AG04449 (cell line): Measurements from ENCODE around the gene PUS7.
A peak's percentile ranks its signal among the peaks of the same experiment; 100 is the strongest.

Source experiments
- CTCF ChIA-PET: fragments of 350-600 bp; formaldehyde crosslinking; extraction: SDS; loops from one replicate; lab custom pipeline; 2021; ENCODE audit warnings: antibody characterized with exemption; lab: Yijun Ruan, JAX
- POLR2A ChIA-PET: fragments of 400-600, 350-600 bp; formaldehyde crosslinking; extraction: SDS; loops from one replicate; lab custom pipeline; 2020; ENCODE audit warnings: antibody characterized with exemption, inconsistent platforms; lab: Yijun Ruan, JAX
- DNase-seq: peaks from one replicate; pipeline ENCODE4 v3.0.0-alpha.2; 2010; ENCODE audit warnings: low read depth, low spot score
- H3K4me3 ChIP-seq: 2 replicates; pipeline ENCODE4 v1.5.1; 2011; ENCODE audit warnings: low read depth, mild to moderate bottlenecking, control low read depth, low read length
- TF ChIP-seq, protein P1 (sequence below): IDR thresholded peaks from one replicate; pipeline ENCODE4 v1.5.1; 2011; ENCODE audit warnings: mild to moderate bottlenecking, moderate library complexity, low read length, control low read depth, inconsistent platforms; ENCODE audit not compliant: insufficient read depth; ENCODE audit errors: missing control alignments

PUS7 gene

DNA sequence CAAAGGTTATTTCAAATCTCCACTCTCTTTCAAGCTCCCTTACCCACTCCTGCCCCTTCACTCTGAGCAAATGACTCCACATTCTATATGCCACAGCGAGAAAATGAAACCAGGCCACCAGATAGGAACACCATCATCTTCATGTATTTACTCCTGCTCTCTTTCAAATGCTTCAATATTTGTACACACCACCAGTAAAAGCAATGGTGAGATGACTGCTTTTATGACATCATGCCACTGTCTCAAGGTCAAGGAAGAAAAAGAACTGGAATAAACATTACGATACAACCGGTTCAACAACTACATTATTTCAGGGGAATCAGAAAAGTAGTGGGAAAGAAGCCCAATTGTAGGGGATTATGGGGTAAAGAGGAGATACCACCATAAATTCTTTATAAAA, 32.7 kb downstream of the PUS7 start:
- CTCF ChIA-PET: interaction anchor here (1.2 to 2.1 kb wide), 4 partner anchors 9 to 89 kb away, joined by 3 to 6 read pairs (median 4); no protein-coding TSS in a partner anchor
- no peak for DNase-seq
- POLR2A ChIA-PET: no interaction called here
- TF ChIP-seq, protein P1, sequence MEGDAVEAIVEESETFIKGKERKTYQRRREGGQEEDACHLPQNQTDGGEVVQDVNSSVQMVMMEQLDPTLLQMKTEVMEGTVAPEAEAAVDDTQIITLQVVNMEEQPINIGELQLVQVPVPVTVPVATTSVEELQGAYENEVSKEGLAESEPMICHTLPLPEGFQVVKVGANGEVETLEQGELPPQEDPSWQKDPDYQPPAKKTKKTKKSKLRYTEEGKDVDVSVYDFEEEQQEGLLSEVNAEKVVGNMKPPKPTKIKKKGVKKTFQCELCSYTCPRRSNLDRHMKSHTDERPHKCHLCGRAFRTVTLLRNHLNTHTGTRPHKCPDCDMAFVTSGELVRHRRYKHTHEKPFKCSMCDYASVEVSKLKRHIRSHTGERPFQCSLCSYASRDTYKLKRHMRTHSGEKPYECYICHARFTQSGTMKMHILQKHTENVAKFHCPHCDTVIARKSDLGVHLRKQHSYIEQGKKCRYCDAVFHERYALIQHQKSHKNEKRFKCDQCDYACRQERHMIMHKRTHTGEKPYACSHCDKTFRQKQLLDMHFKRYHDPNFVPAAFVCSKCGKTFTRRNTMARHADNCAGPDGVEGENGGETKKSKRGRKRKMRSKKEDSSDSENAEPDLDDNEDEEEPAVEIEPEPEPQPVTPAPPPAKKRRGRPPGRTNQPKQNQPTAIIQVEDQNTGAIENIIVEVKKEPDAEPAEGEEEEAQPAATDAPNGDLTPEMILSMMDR: no peak
- no peak overlapping the region for H3K4me3 ChIP-seq

DNA sequence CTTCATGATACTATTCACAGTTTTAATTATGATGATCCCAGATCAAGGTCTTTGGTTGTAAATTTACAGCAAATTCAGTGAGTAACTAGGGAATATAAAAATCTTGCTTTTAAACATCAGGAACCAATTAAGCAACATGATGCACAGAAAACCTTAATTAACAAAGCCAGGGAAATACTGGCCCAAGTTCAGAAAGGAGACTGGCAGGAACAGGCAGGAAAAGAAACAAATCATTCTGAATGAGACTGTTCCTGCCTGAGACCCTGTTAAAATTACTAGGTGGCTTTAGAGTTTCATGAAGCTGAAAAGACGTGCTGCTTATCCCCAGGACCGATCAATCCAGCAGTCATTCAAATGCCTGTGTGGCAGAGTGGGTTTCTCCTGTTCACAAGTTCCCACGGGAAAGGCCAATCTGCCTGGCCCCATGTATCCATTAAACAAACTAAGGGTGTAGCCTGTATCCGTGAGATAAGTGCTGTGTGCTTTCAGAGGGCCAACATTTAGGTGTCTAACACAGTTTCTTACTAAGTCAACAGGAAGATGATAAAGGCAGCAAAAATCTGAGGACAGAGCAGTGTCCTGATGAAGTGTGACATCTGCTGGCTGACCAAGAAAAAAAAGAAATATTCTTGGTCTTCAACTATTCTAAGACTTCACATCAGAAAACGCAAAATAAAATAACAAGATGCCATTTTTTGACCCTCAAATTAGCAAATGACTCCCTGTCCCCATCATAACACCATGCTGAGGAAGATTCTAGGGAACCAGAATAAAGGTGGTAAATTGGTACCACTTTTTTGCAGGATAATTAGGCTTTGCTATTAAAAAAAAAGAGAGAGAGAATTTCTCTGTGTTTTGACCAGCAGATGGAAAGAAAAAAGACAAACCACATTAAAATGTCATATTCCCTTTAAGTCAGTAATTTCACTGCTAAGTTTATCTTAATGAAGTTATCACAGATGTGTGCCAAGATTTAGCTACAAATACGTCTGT, 34.2 kb downstream of the PUS7 start:
- no peak overlapping the region; the same call in 1 of the 2 replicates for H3K4me3 ChIP-seq
- ChIA-PET POLR2A (no interaction called here), CTCF (interaction anchor here (0.7 to 3.0 kb wide), 13 partner anchors 8 to 1952 kb away, joined by 3 to 13 read pairs (median 4); no protein-coding TSS in a partner anchor)
- TF ChIP-seq, protein P1: no peak
- DNase-seq: peak; percentile 65

DNA sequence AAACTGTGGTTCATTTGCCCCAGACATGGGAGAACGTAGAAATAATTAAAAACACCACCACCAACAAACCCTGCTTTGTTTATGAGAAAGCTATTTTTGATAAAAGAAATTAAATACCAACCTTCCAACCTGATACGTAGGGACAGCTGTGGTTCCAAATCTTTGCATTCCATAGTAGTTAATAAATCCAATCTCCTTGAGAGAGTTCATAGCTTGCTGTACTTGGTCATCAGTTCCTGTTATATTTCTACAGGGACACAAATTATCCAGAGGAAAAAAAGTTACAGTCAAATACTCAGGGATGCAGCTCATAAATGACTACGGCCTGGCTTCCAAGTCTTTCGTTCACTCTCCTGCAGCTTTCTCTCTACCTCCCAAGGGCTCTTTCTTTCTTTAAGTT, 41.1 kb downstream of the PUS7 start:
- ChIA-PET POLR2A (no interaction called here), CTCF (interaction anchor here (0.7 to 1.6 kb wide), 6 partner anchors 8 to 79 kb away, joined by 3 to 6 read pairs (median 4); no protein-coding TSS in a partner anchor)
- TF ChIP-seq, protein P1: no peak
- H3K4me3 ChIP-seq: no peak overlapping the region
- DNase-seq: no peak

DNA sequence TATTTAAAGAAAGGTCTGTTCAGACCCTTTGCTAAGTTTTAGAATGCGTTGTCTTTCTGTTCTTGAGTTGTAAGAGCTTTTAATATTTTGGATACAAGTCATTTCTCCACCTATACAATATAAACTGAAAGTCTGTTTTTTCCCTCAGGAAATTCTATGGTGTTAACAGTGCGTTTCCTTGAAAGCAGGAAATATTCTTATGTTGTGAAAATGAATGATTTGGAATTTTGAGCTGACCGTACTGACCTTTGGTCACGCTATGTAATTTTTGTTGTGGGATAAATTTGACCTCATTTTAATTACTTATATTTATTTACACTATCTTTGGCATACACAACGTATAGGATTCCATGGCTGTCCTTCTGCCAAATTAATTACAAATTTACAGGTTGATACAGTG, 43.5 kb downstream of the PUS7 start:
- CTCF ChIA-PET: no interaction called here
- POLR2A ChIA-PET: no interaction called here
- TF ChIP-seq, protein P1: no peak
- DNase-seq: no peak
- H3K4me3 ChIP-seq: no peak overlapping the region

DNA sequence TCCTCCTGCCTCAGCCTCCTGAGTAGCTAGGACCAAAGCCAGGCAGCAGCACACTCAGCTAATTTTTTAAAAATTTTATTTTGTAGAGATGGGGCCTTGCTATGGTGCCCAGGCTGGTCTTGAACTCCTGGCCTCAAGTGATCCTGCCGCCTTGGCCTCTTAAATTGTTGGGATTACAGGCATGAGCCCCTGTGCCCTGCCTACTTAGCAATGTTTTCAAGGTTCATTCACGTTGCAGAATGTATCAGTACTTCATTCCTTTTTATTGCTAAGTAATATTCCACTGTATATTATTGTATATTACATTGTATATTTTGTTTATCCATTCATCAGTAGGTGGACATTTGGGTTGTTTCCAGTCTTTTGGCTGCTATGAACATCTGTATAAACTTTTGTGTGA, 44.2 kb downstream of the PUS7 start:
- ChIA-PET POLR2A (no interaction called here), CTCF (no interaction called here)
- DNase-seq: no peak
- H3K4me3 ChIP-seq: no peak overlapping the region
- TF ChIP-seq, protein P1: no peak

DNA sequence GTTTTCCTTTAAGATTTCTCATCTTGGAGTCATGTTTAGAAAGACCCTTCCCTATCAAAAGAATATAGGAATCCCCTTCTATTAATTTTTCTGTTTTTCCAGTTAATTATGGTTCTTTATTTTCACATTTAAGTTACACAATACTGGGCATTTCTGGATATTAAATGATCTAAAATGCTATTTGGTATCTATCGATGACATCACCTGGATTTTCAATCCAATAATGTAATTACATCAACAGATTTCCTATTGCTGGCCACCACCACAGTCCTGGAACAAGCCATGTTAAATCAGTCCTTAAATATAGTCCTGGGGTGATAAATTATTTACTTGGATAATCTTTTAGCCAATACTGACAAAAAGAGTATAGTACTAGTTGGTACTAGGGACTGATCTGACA, 48.0 kb downstream of the PUS7 start:
- CTCF ChIA-PET: no interaction called here
- DNase-seq: no peak

More for the DNA sequence above, 48.0 kb downstream of the PUS7 start:
- POLR2A ChIA-PET: no interaction called here
- TF ChIP-seq, protein P1: no peak
- no peak overlapping the region for H3K4me3 ChIP-seq
